D341Med (cell line): ENCODE data around the gene CTNND2.
"Not testable (repeated sequence)": the region's sequence is repeated elsewhere in the genome, so short reads cannot be mapped to it uniquely, and the experiment has no call there.

Experiments
- DNase-seq: peaks from one replicate; pipeline ENCODE4 v3.0.0; 2012; ENCODE audit warnings: low spot score

Gene CTNND2

GRCh38 chr5:11459716-11460115, 444.5 kb downstream of the CTNND2 start:
- DNase-seq, result no peak

- DNase-seq, result no peak
Observed at GRCh38 chr5:11455505-11455904, 448.7 kb downstream of the CTNND2 start.

GRCh38 chr5:11452852-11453251, 451.4 kb downstream of the CTNND2 start:
- no peak for DNase-seq

GRCh38 chr5:11449966-11450365, 454.3 kb downstream of the CTNND2 start:
- no peak for DNase-seq

- no peak for DNase-seq
Observed at GRCh38 chr5:11449217-11449616, 455.0 kb downstream of the CTNND2 start.

GRCh38 chr5:11443831-11444230, 460.4 kb downstream of the CTNND2 start:
- DNase-seq, result no peak

GRCh38 chr5:11432116-11432515, 472.1 kb downstream of the CTNND2 start:
- DNase-seq, result no peak

DNA sequence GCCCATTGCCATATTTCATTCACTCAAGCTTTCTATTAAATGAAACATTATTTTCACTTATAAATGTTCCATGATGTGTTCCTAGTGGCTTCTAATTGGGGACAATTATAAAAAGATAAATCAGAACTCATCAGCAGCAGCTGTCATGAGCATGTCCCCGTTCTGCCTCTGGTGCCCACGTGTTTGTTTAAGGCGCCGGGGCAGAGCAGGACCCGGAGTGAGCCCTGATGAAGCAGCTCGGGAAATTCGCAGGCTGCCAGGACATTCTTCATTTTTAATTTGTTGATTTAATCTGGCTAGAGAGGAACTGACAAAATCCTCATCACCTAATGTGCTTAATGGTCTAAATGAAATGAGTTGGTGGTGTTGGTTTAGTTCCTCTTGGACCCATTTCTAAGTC, 475.0 kb downstream of the CTNND2 start:
- DNase-seq, result no peak

- no peak for DNase-seq
Observed at GRCh38 chr5:11427569-11427968, 476.7 kb downstream of the CTNND2 start.

DNA sequence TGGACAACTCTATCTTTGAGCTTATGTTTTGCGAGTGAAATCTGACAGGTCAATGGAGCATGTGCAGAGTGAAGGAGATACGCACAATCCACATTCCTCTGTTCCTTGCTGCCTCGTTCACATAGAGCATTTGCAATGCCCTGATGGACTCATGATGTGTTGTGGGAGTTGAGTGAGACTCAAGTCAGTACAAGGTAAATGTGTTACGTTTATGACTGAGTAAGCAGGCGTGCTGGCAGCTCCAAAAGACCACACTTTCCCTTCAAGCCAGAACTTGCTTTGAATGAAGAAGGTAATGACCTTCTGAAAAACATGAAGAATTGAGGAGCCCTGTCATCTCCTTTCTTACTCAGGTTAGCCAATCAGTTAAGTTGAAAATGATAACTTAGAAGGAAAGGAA, 477.8 kb downstream of the CTNND2 start:
- no peak for DNase-seq

DNA sequence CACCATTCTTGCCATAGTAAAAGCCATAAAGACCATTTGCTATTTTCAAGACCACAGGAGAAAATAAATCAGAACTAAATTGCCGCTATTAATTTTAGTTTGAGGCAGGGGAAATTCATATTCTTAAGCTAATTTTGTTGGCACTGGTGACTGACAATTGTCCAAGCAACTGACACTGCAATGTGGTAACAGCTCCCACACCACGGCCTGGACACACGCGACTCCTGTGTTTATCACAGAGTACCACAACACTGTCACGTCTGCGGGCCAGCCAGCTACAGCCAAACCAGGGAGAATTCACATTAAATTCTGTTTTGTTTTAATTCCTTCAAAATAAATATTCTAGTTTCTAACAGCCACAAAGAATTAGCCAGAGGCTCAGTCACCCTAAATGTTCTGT, 481.9 kb downstream of the CTNND2 start:
- no peak for DNase-seq

- no peak for DNase-seq
Observed at GRCh38 chr5:11420969-11421368, 483.3 kb downstream of the CTNND2 start.

DNA sequence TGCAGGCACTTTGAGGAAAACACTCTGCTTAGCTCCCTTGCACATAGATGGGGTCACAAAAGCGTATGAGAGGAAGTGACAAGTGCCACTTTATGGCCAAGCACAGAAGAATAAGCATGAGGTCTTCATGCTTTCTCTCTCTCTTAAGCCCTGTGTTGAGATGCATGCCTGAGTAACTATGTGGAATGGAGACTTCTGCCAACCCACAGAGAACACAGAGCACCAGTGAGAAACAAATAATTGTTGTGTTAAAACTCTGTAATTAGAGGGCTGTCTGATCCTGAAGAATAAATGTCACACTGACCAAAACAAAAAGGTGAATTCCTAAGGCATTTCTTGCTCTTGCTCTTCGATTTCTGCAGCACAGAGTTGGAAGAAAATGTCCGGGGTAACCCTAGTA, 488.5 kb downstream of the CTNND2 start:
- no peak for DNase-seq

DNA sequence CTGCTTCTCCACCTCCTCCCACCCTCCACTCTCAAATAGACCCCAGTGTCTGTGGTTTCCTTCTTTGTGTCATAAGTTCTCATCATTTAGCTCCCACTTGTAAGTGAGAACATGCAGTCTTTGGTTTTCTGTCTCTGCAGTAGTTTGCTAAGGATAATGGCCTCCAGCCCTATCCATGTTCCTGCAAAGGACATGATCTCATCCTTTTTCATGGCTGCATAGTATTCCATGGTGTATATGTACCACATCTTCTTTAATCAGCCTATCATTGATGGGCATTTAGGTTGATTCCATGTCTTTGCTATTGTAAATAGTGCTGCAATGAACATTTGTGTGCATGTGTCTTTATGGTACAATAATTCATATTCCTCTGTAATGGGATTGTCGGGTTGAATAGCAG, 489.5 kb downstream of the CTNND2 start:
- DNase-seq, result not testable (repeated sequence)

- no peak for DNase-seq
Observed at GRCh38 chr5:11411621-11412020, 492.6 kb downstream of the CTNND2 start.

DNA sequence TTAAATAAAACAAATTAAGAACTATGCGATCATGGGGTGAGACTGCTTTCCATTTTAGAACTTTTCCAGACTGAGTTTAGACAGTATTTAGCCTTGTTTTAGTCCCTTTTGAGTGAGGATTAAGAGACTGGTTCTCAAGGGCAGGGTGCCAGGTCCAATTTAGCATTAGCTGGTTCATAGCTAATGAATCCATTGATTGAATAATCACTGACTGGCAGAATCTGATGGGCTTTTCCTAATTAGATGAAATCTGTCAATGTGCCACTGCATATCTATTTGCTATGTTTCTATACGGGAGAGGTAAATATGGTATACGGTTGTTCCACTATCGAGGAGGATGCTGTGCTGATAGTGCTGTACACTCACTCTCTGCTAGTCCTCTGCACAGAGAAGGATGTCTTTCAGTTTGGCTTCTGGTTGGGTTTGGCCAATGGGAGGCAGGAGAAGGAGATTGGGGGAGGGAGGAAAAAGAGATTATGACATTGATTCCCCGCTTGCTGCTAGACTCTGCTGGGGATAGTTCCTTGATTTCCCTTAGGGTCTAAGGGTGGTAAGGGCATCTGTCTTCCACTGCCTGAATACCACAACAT, 496.6 kb downstream of the CTNND2 start:
- DNase-seq, result no peak

- no peak for DNase-seq
Observed at GRCh38 chr5:11400316-11400715, 503.9 kb downstream of the CTNND2 start.

DNA sequence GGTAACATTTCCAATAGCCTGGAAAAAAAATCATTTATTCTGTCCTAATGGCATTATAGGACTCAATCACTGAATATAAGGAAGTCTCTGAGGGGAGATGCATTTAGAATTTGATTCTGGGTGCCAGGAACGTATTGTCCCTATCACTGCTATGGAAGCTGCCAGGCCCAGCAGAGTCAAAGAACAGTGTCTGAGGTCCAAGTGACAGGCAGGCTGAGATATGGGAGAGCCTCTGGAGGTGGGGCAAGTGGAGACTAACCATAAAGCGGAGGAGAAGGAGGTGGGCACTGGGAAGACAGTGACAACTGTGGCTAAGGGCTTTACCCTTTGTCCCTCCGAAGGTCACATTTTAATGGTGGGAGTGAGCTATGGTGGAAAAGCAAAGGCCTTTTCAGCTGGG, 505.5 kb downstream of the CTNND2 start:
- DNase-seq, result no peak

DNA sequence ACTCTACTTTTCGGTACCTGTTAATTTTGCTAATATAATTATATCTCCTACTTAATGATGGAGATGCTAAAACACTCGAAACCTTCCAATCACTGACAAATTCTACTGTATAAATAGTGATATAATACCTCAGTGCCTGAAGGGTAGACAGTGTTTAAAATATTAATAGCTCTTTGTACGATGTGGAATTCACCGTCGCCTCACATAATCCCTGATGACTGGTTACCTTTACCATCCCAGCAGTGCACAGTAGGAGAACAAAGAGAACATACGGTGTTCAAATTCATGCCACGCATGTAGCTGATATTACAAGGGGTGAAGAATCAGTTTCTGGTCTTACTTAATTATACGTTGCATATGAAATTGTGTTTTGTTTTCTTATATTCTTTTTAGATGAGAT, 506.7 kb downstream of the CTNND2 start:
- DNase-seq, result no peak

DNA sequence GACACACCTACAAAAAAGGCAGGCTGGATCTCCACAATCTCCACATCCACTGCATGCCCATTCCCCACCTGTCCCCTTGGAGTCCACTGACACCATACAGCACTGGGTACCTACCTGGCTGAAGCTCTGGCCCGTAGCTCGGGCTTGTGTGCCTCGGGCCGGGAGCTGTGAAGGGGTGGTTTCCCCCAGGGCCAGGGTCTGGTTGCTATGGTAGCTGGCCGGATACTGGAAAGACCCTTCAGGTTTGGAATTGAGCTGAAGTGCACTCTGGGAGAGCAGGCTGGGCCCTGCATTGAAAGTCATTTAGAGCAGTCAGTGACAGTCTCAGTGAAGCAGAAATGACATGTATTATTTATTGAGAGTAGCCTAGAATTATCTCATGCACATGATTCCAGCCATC, 507.3 kb downstream of the CTNND2 start:
- no peak for DNase-seq

- no peak for DNase-seq
Observed at GRCh38 chr5:11394933-11395332, 509.3 kb downstream of the CTNND2 start.

- no peak for DNase-seq
Observed at GRCh38 chr5:11390291-11390767, 513.9 kb downstream of the CTNND2 start.

DNA sequence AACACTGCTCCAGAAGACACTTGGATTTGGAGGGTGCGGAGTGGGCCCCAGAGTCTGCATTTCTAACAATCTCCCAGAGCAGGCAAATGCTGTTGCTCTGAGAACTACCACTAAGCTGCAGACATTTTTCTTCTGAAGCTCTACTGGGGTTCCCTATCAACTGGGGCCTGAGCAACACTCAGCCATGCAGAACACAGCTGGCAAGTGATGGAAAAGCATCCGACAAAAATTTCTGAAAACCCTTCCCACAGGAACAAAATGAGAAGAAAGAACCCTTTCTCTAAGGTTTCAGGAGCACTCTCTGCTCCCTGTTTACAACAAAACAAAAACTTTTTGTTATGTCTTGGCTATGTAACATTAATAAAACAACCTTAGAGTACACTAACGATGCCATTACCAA, 516.9 kb downstream of the CTNND2 start:
- no peak for DNase-seq

GRCh38 chr5:11386398-11386797, 517.8 kb downstream of the CTNND2 start:
- no peak for DNase-seq

DNA sequence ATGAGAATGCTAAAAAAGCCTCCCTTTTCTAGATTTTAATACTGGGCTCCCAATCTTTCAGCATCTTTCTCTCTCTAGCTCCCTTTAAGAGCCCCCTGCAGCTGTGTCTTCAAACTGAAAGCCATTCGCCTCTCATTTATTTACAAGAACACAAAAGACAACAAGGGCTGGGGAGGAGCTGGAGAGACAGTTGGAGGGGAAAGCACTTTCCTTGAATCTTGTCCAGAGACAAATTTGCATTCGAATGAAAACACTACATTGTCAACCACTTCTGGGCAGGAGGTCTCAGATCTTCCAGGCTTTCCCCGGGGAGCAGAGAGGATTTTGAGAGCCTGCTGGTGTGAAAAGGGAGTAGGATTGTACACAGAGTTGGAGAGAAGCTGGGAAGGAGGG, 518.3 kb downstream of the CTNND2 start:
- no peak for DNase-seq
